OCI-LY3 (cell line): ENCODE data around the gene LRRC14B.

ENCODE experiments used
- EZH2phosphoT487 ChIP-seq: fragments of 200-600 bp; shearing (Covaris generic); IDR thresholded peaks from 2 replicates; pipeline ENCODE4 v1.6.1; 2018; ENCODE audit warnings: antibody characterized with exemption, mixed run types, low read depth
- TF ChIP-seq, protein P1 (sequence below): fragments of 200-600, 300-600 bp; sonication (generic); IDR thresholded peaks from 2 replicates; pipeline ENCODE4 v1.5.1; 2014; ENCODE audit warnings: antibody characterized with exemption, low read length, low read depth

DNA sequence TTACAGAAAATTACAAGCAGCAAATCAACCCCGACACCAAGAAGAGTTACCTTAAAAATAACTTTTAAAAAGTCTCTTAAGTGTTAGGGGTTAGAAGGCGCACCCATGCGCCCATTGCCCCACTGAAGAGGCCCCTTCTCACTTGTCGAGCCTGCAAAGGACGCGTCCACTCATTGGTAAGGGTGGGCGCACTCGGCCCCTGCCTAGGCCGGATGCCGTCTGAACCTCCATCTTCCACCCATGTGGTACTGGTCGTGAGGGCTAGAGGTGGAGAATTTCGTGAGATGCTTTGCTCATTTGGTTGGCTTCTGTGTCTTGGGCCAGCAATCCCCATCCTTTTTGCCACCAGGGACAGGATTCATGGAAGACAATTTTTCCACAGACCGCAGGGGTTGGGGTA lies 27.5 kb upstream of the LRRC14B start:
- TF ChIP-seq, protein P1, sequence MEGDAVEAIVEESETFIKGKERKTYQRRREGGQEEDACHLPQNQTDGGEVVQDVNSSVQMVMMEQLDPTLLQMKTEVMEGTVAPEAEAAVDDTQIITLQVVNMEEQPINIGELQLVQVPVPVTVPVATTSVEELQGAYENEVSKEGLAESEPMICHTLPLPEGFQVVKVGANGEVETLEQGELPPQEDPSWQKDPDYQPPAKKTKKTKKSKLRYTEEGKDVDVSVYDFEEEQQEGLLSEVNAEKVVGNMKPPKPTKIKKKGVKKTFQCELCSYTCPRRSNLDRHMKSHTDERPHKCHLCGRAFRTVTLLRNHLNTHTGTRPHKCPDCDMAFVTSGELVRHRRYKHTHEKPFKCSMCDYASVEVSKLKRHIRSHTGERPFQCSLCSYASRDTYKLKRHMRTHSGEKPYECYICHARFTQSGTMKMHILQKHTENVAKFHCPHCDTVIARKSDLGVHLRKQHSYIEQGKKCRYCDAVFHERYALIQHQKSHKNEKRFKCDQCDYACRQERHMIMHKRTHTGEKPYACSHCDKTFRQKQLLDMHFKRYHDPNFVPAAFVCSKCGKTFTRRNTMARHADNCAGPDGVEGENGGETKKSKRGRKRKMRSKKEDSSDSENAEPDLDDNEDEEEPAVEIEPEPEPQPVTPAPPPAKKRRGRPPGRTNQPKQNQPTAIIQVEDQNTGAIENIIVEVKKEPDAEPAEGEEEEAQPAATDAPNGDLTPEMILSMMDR, result no peak
- TF ChIP-seq EZH2phosphoT487, result no peak
